ENCODE results near the gene ABI3.

GRCh38 chr17:49242813-49243212 is 32.3 kb downstream of the ABI3 start:
- TF ChIP-seq CTCF (IDR thresholded peaks at IDR 0.05) = no peak
- no peak for TF ChIP-seq EP300 (IDR thresholded peaks at IDR 0.05; ENCODE audit: low read depth)
- no peak for TF ChIP-seq POLR2A (IDR thresholded peaks at IDR 0.05)

Measured in transverse colon (tissue), 3 donors.